Endothelial cell of umbilical vein (primary cell): ENCODE data around the gene SYNGR1. TPM values are rescaled to one million over a fixed set of nuclear protein-coding genes. Genes with fewer than 3 reads are reported as not detected.
A peak's percentile ranks its signal among the peaks of the same experiment; 100 is the strongest.

Source experiments
- BruUV-seq: library from RNA; stranded (reverse); fragments of 400-500 nt; replicated peaks from 2 replicates; lab custom pipeline; 2021; lab: Mats Ljungman, UMichigan
- CTCF ChIA-PET: fragments of 300-600, 350-600 bp; sonication (Branson Sonifier 250); formaldehyde crosslinking; loops from one replicate; lab custom pipeline; 2021; ENCODE audit warnings: antibody characterized with exemption, inconsistent platforms; lab: Charles Lee
- POLR2A ChIA-PET: fragments of 300-600, 350-600 bp; sonication (Branson Sonifier 250); formaldehyde crosslinking; loops from one replicate; lab custom pipeline; 2021; ENCODE audit warnings: antibody characterized with exemption, inconsistent platforms; lab: Charles Lee
- DNase-seq: peaks from one replicate; pipeline ENCODE4 v3.0.0-alpha.2; 2011; ENCODE audit warnings: low read depth, low spot score
- FAIRE-seq: peaks from 2 replicates; lab custom pipeline; 2011; peaks lifted over from hg19 to GRCh38; lab: Jason Lieb, UNC
- H2AFZ ChIP-seq: 2 replicates; pipeline ENCODE4 v1.6.0; 2012; ENCODE audit warnings: low read depth, low read length, control low read depth, inconsistent platforms
- H3K27ac ChIP-seq: 2 replicates; pipeline ENCODE4 v1.5.1; 2011; ENCODE audit warnings: low read depth, mild to moderate bottlenecking, control low read depth, low read length, moderate library complexity; ENCODE audit not compliant: insufficient read depth
- H3K27me3 ChIP-seq, 2 experiments: 2 replicates each; pipeline versions ENCODE4 v1.6.0 to v1.6.1; 2011; ENCODE audit warnings: low read length in 2 of 2, mixed read lengths in 1 of 2; ENCODE audit not compliant: control insufficient read depth in 2 of 2, insufficient read depth in 2 of 2
- H3K36me3 ChIP-seq, 2 experiments: 2 replicates in 1 of 2; 3 replicates in 1 of 2; pipeline ENCODE4 v1.5.1; 2011; ENCODE audit warnings: low read length in 2 of 2, mild to moderate bottlenecking in 1 of 2, moderate library complexity in 1 of 2; ENCODE audit not compliant: control insufficient read depth in 2 of 2, insufficient read depth in 2 of 2; ENCODE audit errors: extremely low read depth in 1 of 2
- H3K4me1 ChIP-seq: 3 replicates; pipeline ENCODE4 v1.5.1; 2011; ENCODE audit warnings: mild to moderate bottlenecking, low read length; ENCODE audit not compliant: control insufficient read depth, insufficient read depth; ENCODE audit errors: extremely low read depth
- H3K4me2 ChIP-seq: 2 replicates; pipeline ENCODE4 v1.6.1; 2011; ENCODE audit warnings: low read length, control low read depth, mixed read lengths; ENCODE audit not compliant: insufficient read depth
- H3K4me3 ChIP-seq, 3 experiments: fragments of 200-600 bp in 1 of 3; sonication (generic), shearing (Covaris generic) in 1 of 3; replicated peaks in 1 of 3; 2 replicates each; pipeline ENCODE4 v1.5.1; 2011 to 2016; ENCODE audit warnings: control low read depth in 3 of 3, low read length in 3 of 3, mild to moderate bottlenecking in 2 of 3, inconsistent platforms in 1 of 3, low read depth in 1 of 3, moderate library complexity in 1 of 3; ENCODE audit not compliant: insufficient read depth in 1 of 3
- H3K79me2 ChIP-seq: 2 replicates; pipeline ENCODE4 v1.6.0; 2012; ENCODE audit warnings: low read length, inconsistent platforms; ENCODE audit not compliant: control insufficient read depth, insufficient read depth
- H3K9ac ChIP-seq: replicated peaks from 2 replicates; pipeline ENCODE3; 2011; ENCODE audit warnings: low read length, control low read depth; ENCODE audit not compliant: insufficient read depth; ENCODE audit errors: extremely low read depth
- H3K9me1 ChIP-seq: replicated peaks from 3 replicates; pipeline ENCODE4 v1.6.0; 2011; ENCODE audit warnings: mild to moderate bottlenecking, low read length; ENCODE audit not compliant: control insufficient read depth, insufficient read depth; ENCODE audit errors: extremely low read depth
- H3K9me3 ChIP-seq: replicated peaks from 2 replicates; pipeline ENCODE4 v1.5.1; 2012; ENCODE audit warnings: low read length, inconsistent platforms; ENCODE audit not compliant: control insufficient read depth, insufficient read depth
- H4K20me1 ChIP-seq: replicated peaks from 2 replicates; pipeline ENCODE3; 2011; ENCODE audit warnings: mild to moderate bottlenecking, low read length; ENCODE audit not compliant: control insufficient read depth, insufficient read depth; ENCODE audit errors: extremely low read depth
- EZH2 ChIP-seq: IDR thresholded peaks from 2 replicates; pipeline ENCODE4 v1.6.1; 2012; ENCODE audit warnings: borderline replicate concordance, low read depth, mild to moderate bottlenecking, moderate library complexity, low read length, inconsistent platforms; ENCODE audit not compliant: severe bottlenecking
- FOS ChIP-seq: IDR thresholded peaks from 2 replicates; pipeline ENCODE4 v1.6.1; 2011; ENCODE audit warnings: mild to moderate bottlenecking, low read length, moderate library complexity, borderline replicate concordance; ENCODE audit not compliant: insufficient read depth
- GATA2 ChIP-seq: IDR thresholded peaks from 2 replicates; pipeline ENCODE4 v1.7.0; 2011; ENCODE audit warnings: low read depth, mild to moderate bottlenecking, moderate library complexity, mixed read lengths, low read length; ENCODE audit not compliant: insufficient read length, insufficient read depth
- JUN ChIP-seq: IDR thresholded peaks from 2 replicates; pipeline ENCODE4 v1.6.1; 2011; ENCODE audit warnings: borderline replicate concordance, low read depth; ENCODE audit not compliant: insufficient read length, insufficient read depth
- MAX ChIP-seq: IDR thresholded peaks from 2 replicates; pipeline ENCODE4 v1.6.1; 2011; ENCODE audit not compliant: insufficient read depth, insufficient read length
- MYC ChIP-seq: IDR thresholded peaks from one replicate; pipeline ENCODE4 v1.6.1; 2011; ENCODE audit warnings: mild to moderate bottlenecking, low read depth, low read length
- POLR2A ChIP-seq: IDR thresholded peaks from 2 replicates; pipeline ENCODE4 v1.6.1; 2012; ENCODE audit warnings: low read depth, mild to moderate bottlenecking, control low read depth, low read length
- POLR2AphosphoS5 ChIP-seq: IDR thresholded peaks from 2 replicates; pipeline ENCODE4 v1.6.1; 2012; ENCODE audit warnings: low read depth, mild to moderate bottlenecking, control low read depth, low read length, moderate library complexity; ENCODE audit not compliant: insufficient read depth
- dilution Hi-C: fragments of 300-500 bp; cut with MboI; formaldehyde crosslinking; loops from one replicate; pipeline ENCODE4 v1.15.0; 2019; ENCODE audit warnings: low sequenced_read_pairs; ENCODE audit not compliant: extremely low pct_ligation_motif_present
- intact Hi-C: fragments of 100-400 bp; cut with micrococcal nuclease; formaldehyde crosslinking; loops from one replicate; pipeline ENCODE4 v1.10.0; 2022
- polyA plus RNA-seq, 4 experiments: library from polyadenylated mRNA; depleted of rRNA in 3 of 4; stranded (reverse) in 3 of 4; unstranded in 1 of 4; fragments of >200 nt; gene quantifications; 2 replicates each; pipeline versions ENCODE4 v1.2.1 to v1.2.3, GENCODE V29; 2011 to 2012; ENCODE audit warnings: missing spikeins in 1 of 4
- total RNA-seq: library from RNA; stranded (reverse); gene quantifications from 2 replicates; pipeline ENCODE4 v1.2.3, GENCODE V29; 2021

Gene SYNGR1
- total and polyA plus RNA-seq, 2 donors (not counting 3 experiments of a cell fraction or from before 2014, with no cell fraction given): 3.8 to 10.2 TPM

- H3K9me1 ChIP-seq: no peaks in the 10 kb centered on the region
- H3K4me1 ChIP-seq: peaks cover 14% of the 10 kb centered on the region
- H3K9ac ChIP-seq: peak overlapping the region; percentile 86
- H3K27ac ChIP-seq: peak overlapping the region; percentile 97
- FAIRE-seq (no peak), DNase-seq (no peak)
- no peak overlapping the region for H3K4me2 ChIP-seq
- H3K27me3 ChIP-seq: no peaks in the 10 kb centered on the region
- CTCF ChIA-PET: no interaction called here
- H3K36me3 ChIP-seq: peaks cover 10 to 23% of the 10 kb centered on the region in 2 experiments
- no peak overlapping the region for H2AFZ ChIP-seq
- H4K20me1 ChIP-seq: no peaks in the 10 kb centered on the region
- H3K9me3 ChIP-seq: no peaks in the 10 kb centered on the region
- dilution Hi-C loops: no loop called here
- no peaks in the 10 kb centered on the region for H3K79me2 ChIP-seq
- H3K4me3 ChIP-seq: no peak overlapping the region
- TF ChIP-seq POLR2A: no peak
- TF ChIP-seq MAX: no peak
- no peak for TF ChIP-seq MYC
- TF ChIP-seq GATA2: no peak
- no peak for TF ChIP-seq JUN
- no TSS peak for BruUV-seq
- intact Hi-C loops: no loop called here
- POLR2A ChIA-PET: no interaction called here
Measured at GRCh38 chr22:39430576-39431150, 80.9 kb downstream of the SYNGR1 start.

GRCh38 chr22:39431216-39431801, 81.5 kb downstream of the SYNGR1 start:
- dilution Hi-C loops: no loop called here
- peak overlapping the region; percentile 49 for H3K4me2 ChIP-seq
- BruUV-seq: TSS peak; percentile 55
- no peak overlapping the region for H3K4me3 ChIP-seq
- H3K79me2 ChIP-seq: no peaks in the 10 kb centered on the region
- CTCF ChIA-PET: interaction anchor here (1.3 kb wide), 1 partner anchor 98 kb away, joined by 3 read pairs; no protein-coding TSS in a partner anchor
- no peaks in the 10 kb centered on the region for H3K27me3 ChIP-seq
- no peaks in the 10 kb centered on the region for H4K20me1 ChIP-seq
- H3K9me1 ChIP-seq: no peaks in the 10 kb centered on the region
- H3K9me3 ChIP-seq: no peaks in the 10 kb centered on the region
- peaks cover 10 to 22% of the 10 kb centered on the region in 2 experiments for H3K36me3 ChIP-seq
- FAIRE-seq (no peak), DNase-seq (no peak)
- peak overlapping the region; percentile 86 for H3K9ac ChIP-seq
- H3K27ac ChIP-seq: peak overlapping the region; percentile 97
- peaks cover 14% of the 10 kb centered on the region for H3K4me1 ChIP-seq
- intact Hi-C loops: no loop called here
- POLR2A ChIA-PET: no interaction called here
- H2AFZ ChIP-seq: peak overlapping the region; percentile 60
- TF ChIP-seq EZH2 (no peak), MAX (no peak), POLR2A (no peak), FOS (no peak), POLR2AphosphoS5 (no peak)
